NCI-H82 treated with DMSO at 0.1 percent for 48 hours (cell line): ENCODE measurements around the gene FGF3.

Experiments
- DNase-seq: peaks from one replicate; lab custom pipeline; 2025; ENCODE audit not compliant: unreplicated experiment; lab: John Stamatoyannopoulos, UW

Gene FGF3

DNA sequence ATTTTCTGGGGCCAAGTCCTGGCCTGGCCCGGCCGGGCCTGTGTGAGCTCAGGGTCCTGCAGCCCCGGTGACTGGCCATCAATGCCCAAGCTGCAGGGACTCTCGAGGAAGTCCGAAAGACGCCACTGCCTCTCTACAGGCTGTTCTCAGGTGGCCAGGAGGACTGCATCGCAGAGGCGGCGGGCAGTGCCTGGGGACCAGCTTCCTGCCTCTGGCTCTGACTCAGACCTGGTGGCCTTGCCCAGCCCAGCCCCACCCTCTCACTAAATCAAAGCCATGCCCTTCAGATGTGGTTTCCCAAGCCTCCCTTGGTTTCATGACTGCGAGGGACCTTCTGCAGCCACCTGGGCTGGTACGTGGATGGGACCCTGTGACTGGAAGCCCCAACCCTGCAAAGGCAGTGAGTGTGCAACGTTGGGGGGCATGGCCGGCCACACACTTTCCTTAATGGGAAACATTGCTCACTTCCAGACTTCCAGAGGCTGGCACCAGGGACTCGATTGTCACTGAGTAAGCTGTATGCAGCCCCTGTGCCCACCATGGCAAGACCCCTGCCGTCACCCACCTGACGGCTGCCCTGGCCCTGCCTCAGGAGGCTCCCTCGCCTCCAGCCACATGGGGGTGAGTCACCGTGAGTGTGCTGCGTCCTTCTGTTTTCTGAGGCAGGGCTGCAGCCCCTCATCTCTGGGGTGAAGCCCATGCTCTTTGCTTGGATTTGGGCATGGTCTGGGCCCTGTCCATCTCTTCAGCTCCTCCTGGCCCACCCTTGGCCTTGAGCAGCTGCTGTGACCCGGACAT, 6.0 kb upstream of the FGF3 start:
- DNase-seq: no peak

DNA sequence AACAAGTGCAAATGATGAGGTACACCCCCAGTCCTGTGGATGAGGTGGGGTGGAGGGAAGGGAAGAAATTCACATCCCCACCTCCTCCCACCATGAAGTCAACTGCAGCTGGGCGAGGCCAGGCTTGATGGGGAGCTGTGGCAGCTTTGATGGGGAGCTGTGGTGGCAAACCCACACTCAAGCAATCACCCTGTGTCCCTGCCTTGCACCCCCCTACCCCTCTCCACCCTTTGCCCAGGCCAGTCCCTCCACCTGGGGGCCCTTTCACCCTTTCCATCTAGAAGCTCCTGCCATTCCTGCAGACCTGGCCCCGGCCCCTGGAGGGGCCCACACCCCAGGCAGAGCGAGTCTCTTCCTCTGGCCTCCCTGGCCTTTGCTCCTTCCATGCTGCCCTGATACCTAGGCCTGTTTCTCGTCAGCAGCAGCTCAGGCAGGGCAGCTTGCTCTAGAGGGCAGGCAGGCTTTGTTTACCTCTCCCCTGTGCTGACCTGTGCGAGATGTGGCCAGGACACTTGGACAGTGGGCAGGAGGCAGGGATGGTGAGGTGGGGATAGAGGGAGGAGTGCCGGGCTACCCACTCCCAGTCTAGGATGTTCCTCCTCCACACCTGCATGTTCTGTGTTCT, 4.5 kb upstream of the FGF3 start:
- no peak for DNase-seq

DNA sequence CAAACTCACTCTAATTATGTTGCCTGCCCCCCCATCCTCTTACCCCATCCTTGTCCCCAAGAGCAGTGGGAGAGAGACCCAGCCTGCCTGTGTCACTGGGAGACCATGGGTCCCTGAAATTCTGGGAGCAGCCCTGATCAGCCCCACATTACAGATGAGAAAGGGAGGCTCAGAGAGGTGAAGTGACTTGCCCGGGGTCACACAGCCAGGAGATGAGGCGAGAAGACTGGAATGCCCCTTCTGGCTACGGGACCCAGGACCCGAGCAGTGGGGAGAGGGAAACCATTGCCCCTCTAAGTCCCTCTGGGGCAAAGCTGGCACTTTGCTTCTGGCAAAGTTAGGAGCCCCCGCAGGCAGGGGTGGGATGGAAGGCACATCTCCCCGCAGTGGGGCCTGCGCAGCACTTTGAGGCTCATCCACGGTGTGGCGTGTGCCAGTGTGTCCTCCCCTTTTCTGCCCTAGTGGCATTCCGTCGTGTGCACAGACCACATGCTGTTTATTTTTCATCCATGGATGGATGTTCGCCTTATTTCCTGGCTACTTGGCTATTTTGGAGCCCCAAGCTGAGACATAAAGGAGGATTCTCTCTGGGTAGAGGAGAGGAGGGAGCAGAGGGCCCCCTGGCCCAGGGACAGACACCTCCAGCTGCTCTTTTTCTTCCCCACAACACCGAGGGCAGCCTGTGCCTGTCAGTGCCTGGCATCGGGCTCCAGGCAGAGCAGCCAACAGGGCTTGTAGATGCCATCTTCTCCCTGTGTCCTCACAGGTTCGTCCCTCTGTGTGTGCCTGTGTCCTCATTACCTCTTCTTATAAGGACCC, 3.7 kb upstream of the FGF3 start:
- DNase-seq: no peak

DNA sequence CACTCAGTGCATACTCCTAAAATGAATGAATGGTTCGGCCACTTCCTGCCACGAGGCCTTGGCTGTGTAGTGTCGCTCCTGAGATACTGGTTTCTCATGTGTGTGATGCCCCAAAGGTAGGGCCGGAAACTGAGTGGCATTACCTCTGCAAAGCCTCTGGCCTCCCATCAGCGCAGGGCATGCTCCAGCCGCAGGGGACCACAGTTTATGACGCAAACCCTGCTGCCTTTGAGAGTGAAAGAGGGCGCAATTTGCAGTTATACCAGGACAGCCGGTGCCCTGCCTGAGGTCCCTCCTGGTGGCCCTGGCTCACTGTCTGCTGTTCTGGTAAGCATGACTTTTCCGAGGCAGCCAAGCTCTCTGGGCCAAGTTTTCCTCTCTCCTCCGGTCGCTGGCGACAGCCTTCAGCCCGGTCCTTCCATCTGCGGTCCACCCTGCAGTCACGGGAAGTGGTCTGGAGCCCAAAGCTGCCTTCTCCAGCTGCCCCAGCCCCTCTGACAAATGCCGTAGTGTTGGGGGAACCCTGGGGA, 2.4 kb upstream of the FGF3 start:
- no peak for DNase-seq

DNA sequence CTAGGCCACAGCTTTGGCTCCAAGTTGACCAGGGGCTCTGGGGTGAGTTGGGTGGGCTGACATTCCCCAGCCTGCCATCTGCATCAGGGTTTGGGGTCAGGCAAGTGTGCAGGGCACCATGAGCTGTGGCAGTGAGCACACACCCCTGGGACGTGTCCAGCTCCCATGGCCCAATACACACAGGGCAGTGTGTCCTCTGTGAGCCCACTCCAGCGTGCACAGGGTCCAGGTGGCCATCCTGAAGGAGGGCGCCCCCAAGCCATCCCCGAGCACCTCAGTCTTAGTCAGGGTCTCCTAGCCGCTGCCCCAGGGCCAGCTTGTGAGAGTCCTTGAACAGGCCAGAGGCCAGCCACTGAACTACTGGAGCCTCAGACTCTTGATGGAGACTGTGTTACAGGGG, 1.2 kb upstream of the FGF3 start:
- DNase-seq: no peak

DNA sequence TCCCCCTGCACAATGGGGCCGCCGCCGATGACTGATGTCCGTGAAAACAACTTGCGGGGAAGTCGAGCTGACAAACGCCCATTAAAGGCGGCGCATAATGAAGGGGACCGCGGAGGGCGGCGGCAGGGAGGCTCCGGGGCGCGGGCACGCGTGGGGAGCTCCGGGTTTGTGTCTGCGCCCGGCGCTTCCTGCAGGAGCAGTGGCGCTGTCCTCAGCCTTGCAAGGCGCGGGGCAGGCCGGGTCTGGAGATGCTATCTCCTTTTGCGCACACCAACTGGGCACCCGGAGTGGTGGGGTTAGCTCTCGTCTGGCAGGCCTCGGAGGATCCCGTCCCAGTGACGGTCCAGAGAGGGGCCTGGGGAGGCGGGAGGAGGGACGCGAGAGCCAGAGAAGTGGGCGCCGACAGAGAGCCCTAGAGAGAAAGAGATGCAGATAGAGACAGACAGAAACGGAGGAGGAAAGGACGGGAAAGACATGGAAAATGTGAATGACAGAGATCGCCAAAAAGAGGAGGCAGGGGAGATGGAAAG, 390 bp upstream of the FGF3 start:
- no peak for DNase-seq

DNA sequence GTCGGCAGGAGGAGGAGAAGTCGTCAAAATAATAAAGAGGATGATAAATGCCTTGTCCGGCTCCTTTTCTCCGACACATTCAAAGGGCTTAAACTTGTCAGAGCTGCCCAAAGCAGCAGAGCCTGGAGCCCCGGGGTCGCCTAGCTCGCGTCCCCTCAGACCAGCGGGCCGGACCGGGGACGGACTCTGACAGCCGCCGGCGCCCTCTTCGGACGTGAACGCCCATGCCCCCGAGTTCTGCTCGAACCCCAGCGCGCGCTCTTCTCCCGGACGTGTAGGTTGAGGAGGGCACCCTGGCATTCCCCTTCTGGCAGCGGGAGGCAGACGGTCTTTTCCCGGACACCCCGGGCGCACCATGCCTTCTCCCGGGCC, 999 bp downstream of the FGF3 start:
- no peak for DNase-seq

DNA sequence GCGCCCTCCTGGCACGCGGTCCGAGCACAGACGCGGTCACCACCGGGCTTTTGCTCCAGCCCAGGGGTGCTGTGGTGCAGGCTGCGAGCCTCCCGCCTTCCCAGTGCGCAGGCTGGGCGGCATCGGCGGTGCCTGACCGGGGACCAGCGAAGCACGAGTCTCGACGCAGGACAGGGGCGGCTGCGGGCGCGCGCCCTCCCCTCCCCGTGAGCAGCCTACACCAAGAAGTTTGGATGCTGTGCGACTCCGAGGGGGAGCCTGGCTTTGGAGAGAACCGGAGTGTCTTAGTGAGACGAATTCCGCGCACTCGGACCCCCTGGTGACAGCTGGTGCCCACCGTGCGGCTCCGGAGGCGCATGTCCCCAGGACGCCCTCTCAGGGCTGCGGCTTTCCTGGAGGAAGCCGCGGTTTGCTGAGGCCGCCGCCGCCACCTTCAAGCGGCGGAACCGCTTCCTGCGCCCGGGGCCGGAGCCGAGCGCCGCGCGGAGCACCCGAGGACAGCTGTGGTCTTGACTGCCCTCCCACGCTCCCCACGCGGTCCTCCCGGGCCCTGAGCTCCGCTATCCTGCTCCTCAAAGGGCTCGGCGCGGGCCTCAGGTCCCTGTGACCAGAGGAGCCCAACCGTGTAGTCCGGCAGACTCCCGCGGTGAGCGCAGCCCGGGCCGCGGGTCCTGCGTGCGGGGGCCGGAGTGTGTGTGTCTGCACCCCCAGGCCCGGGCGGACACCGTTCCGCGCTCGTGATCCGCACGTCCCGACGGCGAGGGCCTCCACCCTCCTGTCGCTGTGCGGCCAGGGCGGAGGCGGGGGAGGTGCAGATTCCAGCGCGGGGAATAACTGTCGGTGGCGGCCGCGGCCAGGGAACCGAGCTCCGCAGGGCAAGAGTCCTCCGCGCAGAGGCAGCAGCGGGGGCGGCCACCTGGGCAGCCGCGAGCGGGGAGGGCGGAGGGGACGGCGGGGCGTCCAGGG, 1.7 kb downstream of the FGF3 start:
- DNase-seq: no peak

DNA sequence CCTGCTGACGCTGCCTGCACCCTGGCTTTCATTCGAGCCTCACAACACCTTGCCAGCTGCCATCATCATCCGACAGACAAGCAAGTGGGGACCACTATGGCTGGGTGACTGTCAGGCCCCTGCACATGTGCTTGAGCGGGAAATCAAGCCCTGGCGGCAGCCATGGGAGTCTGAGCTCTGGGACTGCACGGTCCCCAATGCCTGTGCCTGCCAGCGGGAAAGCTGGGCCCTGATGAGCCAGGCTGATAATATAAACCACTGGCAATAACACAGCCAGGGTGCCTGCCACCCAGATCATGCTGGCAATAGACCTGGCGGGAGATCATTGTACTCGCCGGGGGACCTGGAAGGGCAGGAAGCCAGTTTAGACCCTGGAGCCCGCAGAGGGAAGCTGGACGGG, 2.5 kb downstream of the FGF3 start:
- no peak for DNase-seq

DNA sequence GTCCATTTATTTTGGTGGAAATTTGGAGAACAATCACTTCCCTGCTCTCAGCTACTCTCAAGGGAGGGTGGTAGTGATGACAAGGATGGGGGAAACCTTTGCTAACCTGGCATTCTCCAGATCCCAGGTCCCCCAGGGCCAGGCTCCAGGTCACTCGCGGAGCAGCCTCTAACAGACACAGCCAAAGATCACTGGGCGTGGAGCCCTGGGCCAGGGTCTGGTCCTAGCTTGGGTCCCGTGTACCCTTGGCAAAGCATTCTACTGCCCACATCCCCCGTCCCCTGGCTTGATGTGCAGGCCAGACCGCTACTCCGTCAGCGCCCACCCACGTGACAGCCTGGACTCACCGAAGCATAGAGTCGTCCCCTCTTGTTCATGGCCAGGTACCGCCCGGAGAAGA, 3.2 kb downstream of the FGF3 start:
- no peak for DNase-seq

DNA sequence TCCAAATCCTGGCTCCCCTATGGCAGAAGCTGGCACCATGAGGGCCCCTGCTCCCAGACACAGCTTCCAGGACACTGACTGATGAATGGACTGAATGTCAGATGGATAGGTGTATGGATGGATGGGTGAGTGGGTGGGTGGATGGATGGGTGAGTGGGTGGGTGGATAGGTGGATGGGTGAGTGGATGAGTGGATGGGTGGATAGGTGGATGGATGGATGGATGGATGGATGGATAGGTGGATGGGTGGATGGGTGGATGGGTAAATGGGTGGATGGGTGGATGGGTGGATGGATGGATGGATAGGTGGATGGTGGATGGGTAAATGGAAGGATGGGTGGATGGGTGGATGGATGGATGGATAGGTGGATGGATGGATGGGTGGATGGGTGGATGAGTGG, 4.3 kb downstream of the FGF3 start:
- DNase-seq: no peak

DNA sequence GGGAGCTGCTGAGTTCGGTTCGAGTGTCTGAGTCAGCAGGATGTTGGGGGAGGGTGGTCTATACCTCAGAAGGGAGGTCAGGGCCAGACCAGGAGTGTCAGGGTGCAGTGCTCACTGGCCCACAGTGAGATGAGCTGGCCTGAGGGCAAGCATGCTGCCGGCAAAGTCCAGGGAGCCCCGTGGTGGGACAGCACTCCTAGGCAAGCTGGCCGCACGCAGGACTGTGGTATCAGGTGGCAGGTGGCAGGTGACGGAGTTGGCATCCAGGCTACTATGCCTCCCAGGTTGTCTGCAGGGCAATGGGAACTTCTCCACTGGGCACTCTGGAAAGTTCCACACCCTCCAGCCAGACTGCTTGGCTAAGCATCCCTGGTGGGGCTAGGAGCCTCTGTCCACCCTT, 4.8 kb downstream of the FGF3 start:
- DNase-seq: no peak

DNA sequence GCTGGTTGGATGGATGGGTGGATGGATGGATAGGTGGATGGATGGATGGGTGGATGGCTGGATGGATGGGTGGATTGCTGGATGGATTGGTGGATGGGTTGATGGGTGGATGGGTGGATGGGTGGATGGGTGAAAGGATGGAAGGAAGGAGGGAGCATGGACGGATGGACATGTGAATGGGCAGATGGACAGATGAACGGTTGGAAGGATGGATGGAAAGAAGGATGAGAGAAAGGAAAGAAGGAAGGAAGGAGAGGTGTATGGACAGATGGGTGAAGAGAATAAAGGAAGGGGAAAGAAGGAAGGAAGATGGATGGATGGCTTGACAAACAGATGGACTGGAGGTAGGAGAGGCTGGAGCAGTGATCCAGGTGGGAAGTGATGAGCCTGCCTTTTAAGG, 5.4 kb downstream of the FGF3 start:
- no peak for DNase-seq

DNA sequence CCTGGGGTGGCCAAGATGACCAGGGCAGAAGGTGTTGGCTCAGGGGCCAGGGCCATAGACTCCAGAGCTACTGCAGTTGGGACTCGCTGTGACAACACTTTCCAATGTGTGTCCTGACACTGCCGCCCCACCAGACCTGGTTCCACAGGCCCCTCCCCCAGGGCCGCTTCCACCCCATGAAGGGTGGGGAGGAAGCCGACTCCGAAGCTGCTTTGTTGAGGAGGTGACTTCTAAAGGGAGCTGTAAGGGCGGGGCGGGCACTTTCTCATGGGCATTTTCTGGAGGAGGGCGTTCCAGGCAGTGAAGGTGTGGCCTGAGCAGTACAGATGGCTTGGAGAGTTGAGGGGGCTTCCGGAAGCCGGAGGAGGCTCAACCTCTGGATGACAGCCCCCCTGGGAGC, 6.3 kb downstream of the FGF3 start:
- no peak for DNase-seq

DNA sequence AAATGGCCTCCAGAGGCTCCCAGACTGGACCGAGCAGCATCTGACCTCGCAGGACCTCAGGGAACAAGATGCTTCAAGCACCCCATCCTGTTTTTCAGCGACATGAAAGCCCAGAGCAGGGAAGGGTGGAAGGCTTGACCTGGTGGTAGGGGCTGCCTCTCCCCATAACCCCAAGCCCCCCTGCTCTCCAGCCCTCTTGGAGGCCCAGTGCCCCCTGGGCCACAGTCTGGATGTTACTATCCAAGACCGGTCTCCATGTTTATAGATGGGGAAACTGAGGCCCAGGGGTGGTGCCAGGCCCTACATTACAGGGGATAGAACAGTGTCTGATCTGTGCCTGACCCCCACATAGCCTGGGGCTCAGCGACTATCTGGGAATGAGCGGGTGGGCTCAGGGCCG, 7.0 kb downstream of the FGF3 start:
- DNase-seq: no peak

DNA sequence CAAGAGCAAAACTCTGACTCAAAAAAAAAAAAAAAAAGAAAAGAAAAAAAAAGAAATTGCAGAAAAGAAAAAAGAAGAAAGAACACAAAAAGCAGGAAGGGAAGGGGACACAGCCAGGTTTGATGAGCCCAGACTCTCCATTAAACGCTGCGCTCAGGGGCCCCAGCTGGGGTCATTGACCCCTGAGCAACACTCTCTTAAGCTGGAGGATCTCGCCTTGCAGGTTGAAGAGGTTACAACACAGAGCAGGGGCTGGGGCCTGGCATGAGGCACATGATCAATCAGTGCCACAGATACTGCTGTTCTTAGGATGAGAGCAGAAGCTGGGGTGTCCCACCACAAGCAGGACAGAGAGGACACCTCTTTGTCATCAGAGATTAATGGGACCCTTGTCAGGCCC, 7.8 kb downstream of the FGF3 start:
- DNase-seq: no peak

DNA sequence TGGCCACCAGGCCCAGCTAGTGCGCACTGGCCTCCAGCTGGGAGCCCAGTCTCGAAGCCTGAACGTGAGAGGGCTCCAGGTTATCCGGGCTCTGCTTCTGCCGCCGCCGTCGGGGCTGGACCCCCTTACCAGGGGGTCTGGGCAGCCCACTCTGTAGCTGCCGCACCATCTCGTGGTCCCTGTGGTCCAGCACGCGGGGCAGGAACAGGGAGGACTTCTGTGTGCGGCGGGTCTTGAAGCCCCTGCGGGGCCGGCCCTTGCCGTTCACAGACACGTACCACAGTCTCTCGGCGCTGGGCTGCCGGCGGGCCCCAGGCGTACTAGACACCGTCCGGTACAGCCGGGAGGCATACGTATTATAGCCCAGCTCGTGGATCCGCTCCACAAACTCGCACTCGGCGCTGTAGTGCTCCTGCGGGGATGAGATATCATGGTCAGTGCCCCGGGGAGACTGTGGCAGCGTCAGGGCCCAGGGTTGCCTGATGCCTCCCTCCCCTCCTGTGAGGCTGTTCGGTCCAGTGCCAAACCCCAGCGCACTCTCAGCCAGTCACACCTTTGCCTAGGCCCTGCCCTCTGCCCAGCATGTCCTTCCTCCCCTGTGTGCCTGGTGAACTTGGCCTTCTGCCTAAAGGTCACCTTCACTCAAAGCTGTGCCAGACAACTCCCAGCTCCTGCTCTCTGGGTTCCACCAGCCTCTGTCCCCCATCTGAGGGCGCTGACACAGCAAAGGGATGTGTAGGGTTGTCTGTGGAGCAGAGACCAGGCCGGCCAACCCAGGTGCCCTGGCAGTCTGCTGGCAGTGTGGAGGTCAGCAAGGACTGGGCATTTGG, 8.7 kb downstream of the FGF3 start:
- DNase-seq: no peak

DNA sequence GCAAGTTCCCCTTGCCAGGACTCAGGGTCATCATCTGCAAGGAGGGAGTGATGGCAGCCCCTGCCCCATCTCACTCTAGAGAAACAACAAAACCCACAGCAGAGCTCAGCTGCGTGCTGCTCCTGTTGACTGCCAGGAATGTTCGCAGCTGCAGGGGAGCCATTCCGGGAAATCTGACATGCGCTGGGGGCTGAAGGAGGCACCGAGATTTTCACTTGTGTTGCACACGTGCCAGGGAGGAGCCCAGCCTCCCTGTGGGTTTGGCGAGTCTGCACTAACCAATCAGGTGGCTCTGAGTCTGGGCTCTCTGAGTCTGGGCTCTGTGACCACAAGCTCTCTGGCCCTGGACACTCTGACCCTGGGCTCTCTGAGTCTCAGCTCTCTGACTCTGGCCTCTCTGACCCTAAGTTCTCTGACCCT, 10.5 kb downstream of the FGF3 start:
- DNase-seq: no peak

DNA sequence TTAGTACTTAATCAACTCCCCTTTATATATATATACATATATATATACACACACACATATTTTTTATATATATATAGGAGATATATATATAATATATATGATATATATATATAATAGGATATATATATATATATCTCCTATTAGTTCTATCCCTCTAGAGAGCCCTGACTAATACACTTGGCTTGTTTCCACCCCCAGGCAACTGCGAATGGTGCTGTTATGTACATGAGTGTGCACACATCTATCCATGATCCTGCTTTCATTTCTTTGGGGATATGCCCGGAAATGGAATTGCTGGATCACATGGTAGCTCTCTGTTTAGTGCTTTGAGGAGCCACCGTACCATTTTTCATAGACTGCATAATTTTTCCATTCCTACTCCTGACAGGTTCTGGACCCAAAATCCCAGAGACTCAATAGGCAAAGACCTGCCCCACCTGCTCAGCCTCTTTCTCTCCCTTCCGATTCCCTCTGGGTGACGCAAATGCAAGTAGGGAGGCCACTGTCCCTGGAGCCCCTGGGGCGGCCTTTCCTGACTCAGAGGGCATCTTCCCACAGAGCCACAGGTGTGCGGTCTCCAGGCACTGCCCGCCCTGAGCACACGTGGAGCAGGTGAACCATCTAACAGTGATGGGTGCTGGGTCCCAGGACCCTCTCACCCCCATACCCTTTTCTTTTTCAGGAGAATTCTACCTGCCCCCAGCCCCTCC, 12.0 kb downstream of the FGF3 start:
- no peak for DNase-seq
